ENCODE results near the gene KIF7.
"Not testable (repeated sequence)": the region's sequence is repeated elsewhere in the genome, so short reads cannot be mapped to it uniquely, and the experiment has no call there.

The KIF7 gene

GRCh38 chr15:89654847-89655805 lies at the start of gene KIF7:
TSS of gene KIF7 (minus strand) at chr15:89655467. CDS start at chr15:89652930, 2,537 bp downstream.
- peak; percentile 23 for DNase-seq

GRCh38 chr15:89704411-89704810 lies 49.1 kb upstream of the KIF7 start:
- no peak for DNase-seq

GRCh38 chr15:89695198-89695597 lies 39.9 kb upstream of the KIF7 start:
- no peak for DNase-seq

- no peak for DNase-seq
Measured at GRCh38 chr15:89693696-89694095, 38.4 kb upstream of the KIF7 start.

GRCh38 chr15:89693091-89693490 lies 37.8 kb upstream of the KIF7 start:
- DNase-seq = no peak

- DNase-seq = peak; percentile 70
Measured at GRCh38 chr15:89690276-89691218, 35.3 kb upstream of the KIF7 start, which contains the start of the genes PEX11A and WDR93. TSS of gene PEX11A (minus strand) at chr15:89690754. CDS start at chr15:89690632, 122 bp downstream. TSS of gene WDR93 (plus strand) at chr15:89690811. CDS start at chr15:89701747, 10,936 bp downstream.

- DNase-seq = not testable (repeated sequence)
Measured at GRCh38 chr15:89689930-89690275, 34.6 kb upstream of the KIF7 start.

GRCh38 chr15:89686522-89686921 lies 31.3 kb upstream of the KIF7 start:
- DNase-seq = no peak

GRCh38 chr15:89685995-89686394 lies 30.7 kb upstream of the KIF7 start:
- no peak for DNase-seq

GRCh38 chr15:89681146-89681545 lies 25.9 kb upstream of the KIF7 start:
- DNase-seq = no peak

GRCh38 chr15:89680282-89680873 lies 25.1 kb upstream of the KIF7 start:
- DNase-seq = no peak

GRCh38 chr15:89679212-89679611 lies 23.9 kb upstream of the KIF7 start, which contains the start of gene PLIN1:
TSS of gene PLIN1 (minus strand) at chr15:89679367. CDS start at chr15:89677489, 1,878 bp downstream.
- no peak for DNase-seq

GRCh38 chr15:89677381-89677780 lies 22.1 kb upstream of the KIF7 start:
- no peak for DNase-seq

- DNase-seq = no peak
Measured at GRCh38 chr15:89675606-89676005, 20.3 kb upstream of the KIF7 start.

- no peak for DNase-seq
Measured at GRCh38 chr15:89674526-89674925, 19.3 kb upstream of the KIF7 start.

GRCh38 chr15:89673165-89673512 lies 17.9 kb upstream of the KIF7 start:
- DNase-seq = peak; percentile 24

GRCh38 chr15:89672221-89673164 lies 17.2 kb upstream of the KIF7 start:
- DNase-seq = no peak

- DNase-seq = no peak
Measured at GRCh38 chr15:89671687-89672086, 16.4 kb upstream of the KIF7 start.

- no peak for DNase-seq
Measured at GRCh38 chr15:89670971-89671560, 15.8 kb upstream of the KIF7 start.

GRCh38 chr15:89669941-89670340 lies 14.7 kb upstream of the KIF7 start:
- DNase-seq = no peak

GRCh38 chr15:89669309-89669865 lies 14.1 kb upstream of the KIF7 start:
- DNase-seq = no peak
